Glutamatergic neuron (in vitro differentiated cells): Measurements from ENCODE around the gene RDH13. TPM values are rescaled to one million over a fixed set of nuclear protein-coding genes. Genes with fewer than 3 reads are reported as not detected.

Source experiments
- DNase-seq: peaks from one replicate; pipeline ENCODE4 v3.0.0; 2022
- H3K27ac Mint-ChIP-seq: one replicate; pipeline ENCODE4 v1.8.0; 2020; ENCODE audit warnings: mild to moderate bottlenecking, mixed read lengths, inconsistent platforms; ENCODE audit not compliant: unreplicated experiment
- H3K27me3 Mint-ChIP-seq: one replicate; pipeline ENCODE4 v1.8.0; 2020; ENCODE audit warnings: mild to moderate bottlenecking, moderate library complexity, mixed read lengths, inconsistent platforms; ENCODE audit not compliant: unreplicated experiment
- H3K36me3 Mint-ChIP-seq: one replicate; pipeline ENCODE4 v1.8.0; 2020; ENCODE audit warnings: mild to moderate bottlenecking, mixed read lengths, inconsistent platforms; ENCODE audit not compliant: unreplicated experiment
- H3K4me1 Mint-ChIP-seq: one replicate; pipeline ENCODE4 v1.8.0; 2020; ENCODE audit warnings: mild to moderate bottlenecking, low read depth, mixed read lengths, inconsistent platforms; ENCODE audit not compliant: unreplicated experiment
- H3K4me3 Mint-ChIP-seq: one replicate; pipeline ENCODE4 v1.8.0; 2020; ENCODE audit warnings: mild to moderate bottlenecking, mixed read lengths, inconsistent platforms; ENCODE audit not compliant: unreplicated experiment
- H3K9me3 Mint-ChIP-seq: one replicate; pipeline ENCODE4 v1.8.0; 2020; ENCODE audit warnings: mild to moderate bottlenecking, moderate library complexity, mixed read lengths, inconsistent platforms; ENCODE audit not compliant: unreplicated experiment
- total RNA-seq: library from RNA; stranded (reverse); fragmentation: NEBNext Ultra II Directional; extraction: Animal tissue kit (Norgen Biotek cat#: 25700); gene quantifications from one replicate; pipeline ENCODE4 v1.2.1, GENCODE V29; 2021; ENCODE audit not compliant: unreplicated experiment
- TF ChIP-seq, protein P1 (sequence below): fragments of 200-600 bp; sonication (generic); IDR thresholded peaks from one replicate; pipeline ENCODE4 v1.5.0; 2021; ENCODE audit not compliant: partially characterized antibody, unreplicated experiment

Gene RDH13
- total RNA-seq, 1 donor from 2014 or later, result 17.9 TPM

DNA sequence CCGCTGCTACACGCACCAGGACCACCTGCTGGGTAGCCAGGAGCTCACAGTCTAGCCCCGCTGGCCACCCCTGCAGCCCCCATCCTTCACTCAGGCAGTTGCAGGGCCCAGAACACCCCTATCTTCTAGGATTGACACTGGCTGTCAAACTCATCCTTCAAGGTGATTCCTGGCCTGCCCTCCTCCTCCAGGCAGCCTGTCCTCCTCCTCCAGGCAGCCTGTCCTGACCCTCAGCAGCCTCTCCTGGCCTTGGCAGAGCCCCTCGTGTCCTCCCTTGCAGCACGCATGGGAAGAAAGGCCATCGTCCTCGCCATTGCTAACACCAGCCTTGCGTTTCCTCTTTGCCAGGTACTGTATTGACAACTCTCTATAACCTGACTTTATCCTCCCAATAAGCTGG, 9.0 kb upstream of the RDH13 start:
- Mint-ChIP-seq H3K27ac (no peak overlapping the region), H3K4me3 (no peak overlapping the region), H3K27me3 (peaks cover 41% of the 10 kb centered on the region), H3K9me3 (peaks cover 11% of the 10 kb centered on the region), H3K4me1 (peaks cover 6% of the 10 kb centered on the region), H3K36me3 (peaks cover 4% of the 10 kb centered on the region)
- TF ChIP-seq, protein P1, sequence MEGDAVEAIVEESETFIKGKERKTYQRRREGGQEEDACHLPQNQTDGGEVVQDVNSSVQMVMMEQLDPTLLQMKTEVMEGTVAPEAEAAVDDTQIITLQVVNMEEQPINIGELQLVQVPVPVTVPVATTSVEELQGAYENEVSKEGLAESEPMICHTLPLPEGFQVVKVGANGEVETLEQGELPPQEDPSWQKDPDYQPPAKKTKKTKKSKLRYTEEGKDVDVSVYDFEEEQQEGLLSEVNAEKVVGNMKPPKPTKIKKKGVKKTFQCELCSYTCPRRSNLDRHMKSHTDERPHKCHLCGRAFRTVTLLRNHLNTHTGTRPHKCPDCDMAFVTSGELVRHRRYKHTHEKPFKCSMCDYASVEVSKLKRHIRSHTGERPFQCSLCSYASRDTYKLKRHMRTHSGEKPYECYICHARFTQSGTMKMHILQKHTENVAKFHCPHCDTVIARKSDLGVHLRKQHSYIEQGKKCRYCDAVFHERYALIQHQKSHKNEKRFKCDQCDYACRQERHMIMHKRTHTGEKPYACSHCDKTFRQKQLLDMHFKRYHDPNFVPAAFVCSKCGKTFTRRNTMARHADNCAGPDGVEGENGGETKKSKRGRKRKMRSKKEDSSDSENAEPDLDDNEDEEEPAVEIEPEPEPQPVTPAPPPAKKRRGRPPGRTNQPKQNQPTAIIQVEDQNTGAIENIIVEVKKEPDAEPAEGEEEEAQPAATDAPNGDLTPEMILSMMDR, result no peak
- no peak for DNase-seq

- Mint-ChIP-seq H3K27ac (no peak overlapping the region), H3K4me1 (peaks cover 6% of the 10 kb centered on the region), H3K4me3 (no peak overlapping the region), H3K9me3 (peaks cover 13% of the 10 kb centered on the region), H3K27me3 (peaks cover 39% of the 10 kb centered on the region), H3K36me3 (peaks cover 4% of the 10 kb centered on the region)
- TF ChIP-seq, protein P1, result no peak
- no peak for DNase-seq
Measured at GRCh38 chr19:55071129-55071502, 8.2 kb upstream of the RDH13 start.

DNA sequence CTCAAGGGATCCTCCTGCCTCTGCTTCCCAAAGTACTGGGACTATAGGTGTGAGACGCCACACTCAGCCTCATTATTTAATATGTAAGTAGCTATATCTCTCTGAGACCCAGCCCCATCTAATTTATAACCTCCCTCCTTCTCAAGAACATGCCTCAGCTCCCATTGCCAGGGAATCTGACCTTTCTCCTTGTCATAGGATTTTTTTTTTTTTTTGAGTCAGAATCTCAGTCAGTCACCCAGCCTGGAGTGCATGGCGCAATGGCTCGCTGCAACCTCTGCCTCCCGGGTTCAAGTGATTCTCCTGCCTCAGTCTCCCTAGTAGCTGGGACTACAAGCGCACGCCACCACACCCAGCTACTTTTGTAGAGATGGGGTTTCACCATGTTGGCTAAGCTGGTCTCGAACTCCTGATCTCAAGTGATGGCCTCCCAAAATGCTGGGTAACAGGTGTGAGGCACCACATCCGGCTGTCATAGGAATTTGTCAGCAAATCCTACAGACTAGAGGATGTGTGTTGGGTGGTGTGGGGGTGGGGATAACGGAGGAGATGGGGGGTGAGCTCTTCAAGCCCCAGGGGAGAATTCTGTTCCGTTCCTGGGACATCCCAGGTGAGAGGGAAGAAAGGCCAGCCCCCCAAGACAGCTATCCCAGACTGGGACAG, 7.6 kb upstream of the RDH13 start:
- DNase-seq, result no peak
- peaks cover 39% of the 10 kb centered on the region for H3K27me3 Mint-ChIP-seq
- H3K4me3 Mint-ChIP-seq, result peak overlapping the region; percentile 61
- no peak overlapping the region for H3K27ac Mint-ChIP-seq
- TF ChIP-seq, protein P1, result no peak
- H3K36me3 Mint-ChIP-seq, result peaks cover 4% of the 10 kb centered on the region
- peaks cover 6% of the 10 kb centered on the region for H3K4me1 Mint-ChIP-seq
- H3K9me3 Mint-ChIP-seq, result peaks cover 13% of the 10 kb centered on the region

GRCh38 chr19:55069865-55070197, 6.9 kb upstream of the RDH13 start:
- peaks cover 10% of the 10 kb centered on the region for H3K9me3 Mint-ChIP-seq
- H3K36me3 Mint-ChIP-seq, result peaks cover 4% of the 10 kb centered on the region
- H3K4me1 Mint-ChIP-seq, result peaks cover 6% of the 10 kb centered on the region
- peak overlapping the region; percentile 85 for H3K4me3 Mint-ChIP-seq
- peaks cover 32% of the 10 kb centered on the region for H3K27me3 Mint-ChIP-seq
- TF ChIP-seq, protein P1, result no peak
- DNase-seq, result no peak
- H3K27ac Mint-ChIP-seq, result no peak overlapping the region

- TF ChIP-seq, protein P1, result no peak
- H3K27ac Mint-ChIP-seq, result no peak overlapping the region
- peaks cover 6% of the 10 kb centered on the region for H3K4me1 Mint-ChIP-seq
Measured at GRCh38 chr19:55068950-55069864, 6.3 kb upstream of the RDH13 start.

More at GRCh38 chr19:55068950-55069864, 6.3 kb upstream of the RDH13 start:
- peak overlapping the region; percentile 85 for H3K4me3 Mint-ChIP-seq
- DNase-seq, result peak; percentile 52
- H3K9me3 Mint-ChIP-seq, result peaks cover 9% of the 10 kb centered on the region
- peaks cover 4% of the 10 kb centered on the region for H3K36me3 Mint-ChIP-seq
- H3K27me3 Mint-ChIP-seq, result peaks cover 31% of the 10 kb centered on the region
